Testis (tissue), 2 donors: ENCODE measurements around the gene ZNF521.

Experiments used
- CTCF ChIP-seq, 3 experiments: fragments of 450-650 bp in 2 of 3; fragments of 200-600 bp in 1 of 3; sonication (generic) in 1 of 3; IDR thresholded peaks; one replicate each; pipeline ENCODE4 v1.5.1; 2016 to 2019; ENCODE audit warnings: antibody characterized with exemption in 3 of 3, mild to moderate bottlenecking in 2 of 3, moderate library complexity in 1 of 3
- POLR2A ChIP-seq: fragments of 450-650 bp; IDR thresholded peaks from one replicate; pipeline ENCODE4 v1.6.1; 2017; ENCODE audit warnings: antibody characterized with exemption, mild to moderate bottlenecking, moderate library complexity

GRCh38 chr18:25295624-25296138 is 56.3 kb downstream of the ZNF521 start:
- TF ChIP-seq CTCF (IDR thresholded peaks at IDR 0.05) = no peak
- TF ChIP-seq POLR2A = no peak
